A673 (cell line): ENCODE measurements around the gene NPPA.

ENCODE experiments used
- EZH2 ChIP-seq: fragments of 200-600 bp; sonication (generic); IDR thresholded peaks from 2 replicates; pipeline ENCODE4 v1.6.1; 2017; ENCODE audit warnings: borderline replicate concordance, low read depth, mild to moderate bottlenecking, mixed read lengths, antibody characterized with exemption, low read length; ENCODE audit not compliant: poor library complexity, severe bottlenecking
- TF ChIP-seq, protein P1 (sequence below): fragments of 300-800, 200-600 bp; sonication (generic); conservative IDR thresholded peaks from 2 replicates; pipeline ENCODE4 v1.5.1; 2017; ENCODE audit warnings: low read depth, mild to moderate bottlenecking, antibody characterized with exemption, low read length, moderate library complexity, mixed read lengths

DNA sequence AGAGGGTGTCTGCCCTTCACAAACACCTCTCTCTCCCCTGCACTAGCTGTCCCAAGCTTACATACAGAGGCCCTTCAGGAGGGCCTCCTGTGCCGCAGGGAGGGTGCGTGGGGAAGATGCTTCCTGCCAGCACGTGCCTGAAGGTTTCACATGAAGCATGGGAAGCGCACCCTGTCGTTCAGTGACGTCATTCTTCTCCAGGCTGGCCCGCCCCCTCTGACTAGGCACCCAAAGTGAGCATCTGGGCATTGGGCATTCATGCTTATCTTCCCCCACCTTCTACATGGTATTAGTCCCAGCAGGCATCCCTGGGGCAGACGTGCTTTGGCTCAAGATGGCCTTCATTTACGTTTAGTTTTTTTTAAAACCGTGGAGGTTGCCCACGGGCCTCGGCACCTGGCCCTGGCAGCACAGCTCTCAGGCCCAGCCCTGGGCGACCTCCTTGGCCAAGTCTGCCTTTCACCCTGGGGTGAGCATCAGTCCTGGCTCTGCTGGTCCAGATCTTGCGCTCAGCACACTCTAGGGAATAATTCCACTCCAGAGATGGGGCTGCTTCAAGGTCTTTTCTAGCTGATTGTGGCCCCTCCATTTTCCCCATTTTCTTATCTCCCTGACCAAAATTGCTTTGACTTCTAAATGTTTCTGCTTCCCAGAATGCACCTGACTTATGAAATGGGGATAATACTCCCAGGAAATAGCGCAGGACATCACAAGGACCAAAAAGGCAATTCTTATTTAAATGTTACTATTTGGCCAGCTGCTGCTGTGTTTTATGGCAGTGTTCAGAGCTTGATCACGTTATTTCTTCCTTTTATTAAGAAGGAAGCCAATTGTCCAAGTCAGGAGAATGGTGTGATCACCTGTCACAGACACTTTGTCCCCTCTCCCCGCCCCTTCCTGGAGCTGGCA, 6.1 kb downstream of the NPPA start:
- no peak for TF ChIP-seq EZH2
- TF ChIP-seq, protein P1, sequence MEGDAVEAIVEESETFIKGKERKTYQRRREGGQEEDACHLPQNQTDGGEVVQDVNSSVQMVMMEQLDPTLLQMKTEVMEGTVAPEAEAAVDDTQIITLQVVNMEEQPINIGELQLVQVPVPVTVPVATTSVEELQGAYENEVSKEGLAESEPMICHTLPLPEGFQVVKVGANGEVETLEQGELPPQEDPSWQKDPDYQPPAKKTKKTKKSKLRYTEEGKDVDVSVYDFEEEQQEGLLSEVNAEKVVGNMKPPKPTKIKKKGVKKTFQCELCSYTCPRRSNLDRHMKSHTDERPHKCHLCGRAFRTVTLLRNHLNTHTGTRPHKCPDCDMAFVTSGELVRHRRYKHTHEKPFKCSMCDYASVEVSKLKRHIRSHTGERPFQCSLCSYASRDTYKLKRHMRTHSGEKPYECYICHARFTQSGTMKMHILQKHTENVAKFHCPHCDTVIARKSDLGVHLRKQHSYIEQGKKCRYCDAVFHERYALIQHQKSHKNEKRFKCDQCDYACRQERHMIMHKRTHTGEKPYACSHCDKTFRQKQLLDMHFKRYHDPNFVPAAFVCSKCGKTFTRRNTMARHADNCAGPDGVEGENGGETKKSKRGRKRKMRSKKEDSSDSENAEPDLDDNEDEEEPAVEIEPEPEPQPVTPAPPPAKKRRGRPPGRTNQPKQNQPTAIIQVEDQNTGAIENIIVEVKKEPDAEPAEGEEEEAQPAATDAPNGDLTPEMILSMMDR = no peak
